ENCODE data around the gene DDX17. TPM values are rescaled to one million over a fixed set of nuclear protein-coding genes. Genes with fewer than 3 reads are reported as not detected.

Gene DDX17
- total RNA-seq, 2 donors from 2014 or later: 663 to 682 TPM

DNA sequence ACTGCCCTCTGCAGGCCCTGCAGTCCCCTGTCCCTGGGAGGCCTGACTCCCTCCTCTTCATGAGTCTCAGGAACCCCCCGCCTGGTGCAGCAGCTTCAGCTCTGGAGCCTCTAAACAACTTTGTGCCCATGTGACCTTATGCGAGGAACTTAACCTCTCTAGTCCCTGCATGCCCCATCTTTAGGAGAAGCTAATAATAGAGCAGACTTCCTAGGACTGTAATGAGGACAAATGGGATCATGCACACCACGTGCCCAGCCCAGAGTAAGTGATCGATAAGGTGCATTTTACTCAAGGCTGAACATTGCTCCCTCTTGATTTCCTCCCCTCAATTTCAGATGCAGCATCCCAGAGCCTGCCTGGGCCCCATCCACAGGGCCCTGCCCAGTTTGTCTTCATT, 70.1 kb downstream of the DDX17 start:
- H3K9me3 ChIP-seq: no peaks in the 10 kb centered on the region
- H3K27ac ChIP-seq: no peak overlapping the region
- ATAC-seq (ENCODE audit: insufficient number of reproducible peaks, low FRiP score, low read depth): no peak
- H3K36me3 ChIP-seq: no peaks in the 10 kb centered on the region
- no peak for DNase-seq (ENCODE audit: low spot score)
- H3K4me3 ChIP-seq: no peak overlapping the region
- no peaks in the 10 kb centered on the region for H3K4me1 ChIP-seq (ENCODE audit: control insufficient read depth in 1 of 2, low read depth in 2 of 2)
- no peaks in the 10 kb centered on the region for H3K27me3 ChIP-seq (replicated peaks; ENCODE audit: insufficient read depth)
- no peak for TF ChIP-seq CTCF (IDR thresholded peaks at IDR 0.05)

GRCh38 chr22:38435010-38435409, 71.1 kb downstream of the DDX17 start:
- H3K9me3 ChIP-seq: no peaks in the 10 kb centered on the region
- no peak for TF ChIP-seq CTCF (IDR thresholded peaks at IDR 0.05)
- H3K27ac ChIP-seq: no peak overlapping the region
- H3K4me1 ChIP-seq (ENCODE audit: control insufficient read depth in 1 of 2, low read depth in 2 of 2): no peaks in the 10 kb centered on the region
- H3K27me3 ChIP-seq (replicated peaks; ENCODE audit: insufficient read depth): no peaks in the 10 kb centered on the region
- no peak for DNase-seq (ENCODE audit: low spot score)
- no peak overlapping the region for H3K4me3 ChIP-seq
- no peaks in the 10 kb centered on the region for H3K36me3 ChIP-seq
- no peak for ATAC-seq (ENCODE audit: insufficient number of reproducible peaks, low FRiP score, low read depth)

- Histone ChIP-seq H3K4me3 (no peak overlapping the region), H3K27me3 (replicated peaks; ENCODE audit: insufficient read depth) (no peaks in the 10 kb centered on the region), H3K9me3 (no peaks in the 10 kb centered on the region), H3K27ac (no peak overlapping the region), H3K4me1 (ENCODE audit: control insufficient read depth in 1 of 2, low read depth in 2 of 2) (no peaks in the 10 kb centered on the region), H3K36me3 (no peaks in the 10 kb centered on the region)
- no peak for TF ChIP-seq CTCF (IDR thresholded peaks at IDR 0.05)
- ATAC-seq (ENCODE audit: insufficient number of reproducible peaks, low FRiP score, low read depth) (no peak), DNase-seq (ENCODE audit: low spot score) (no peak)
Measured at GRCh38 chr22:38433871-38434270, 72.2 kb downstream of the DDX17 start.

Other genes starting within 250 kb of the DDX17 start
- 100 to 1,000 TPM; 134 to 254 TPM for gene TMEM184B, start 233.3 kb downstream of the DDX17 start, total RNA-seq
- 100 to 1,000 TPM in 1 of 2 donors, 10 to 100 TPM in 1; 98.1 to 140 TPM for gene CSNK1E, start 188.9 kb downstream of the DDX17 start, total RNA-seq
- not detected for gene KCNJ4, start 51.1 kb downstream of the DDX17 start, total RNA-seq
- 10 to 100 TPM; 16.8 to 52.9 TPM for gene KDELR3, start 38.2 kb downstream of the DDX17 start, total RNA-seq
- gene DMC1, start 63.9 kb upstream of the DDX17 start, total RNA-seq: 1 to 10 TPM in 1 of 2 donors, not detected in 1; 3.1 TPM
- gene FAM227A, start 150.1 kb upstream of the DDX17 start, total RNA-seq: 1 to 10 TPM in 1 of 2 donors, under 1 TPM in 1; 0.71 to 1.9 TPM
- gene CBY1, start 150.3 kb upstream of the DDX17 start, total RNA-seq: 10 to 100 TPM; 13.8 TPM
- gene TOMM22, start 175.6 kb upstream of the DDX17 start, total RNA-seq: 10 to 100 TPM; 16.1 to 35.8 TPM
- 10 to 100 TPM; 45.6 to 83.9 TPM for gene JOSD1, start 194.6 kb upstream of the DDX17 start, total RNA-seq
- gene GTPBP1, start 199.6 kb upstream of the DDX17 start, total RNA-seq: 10 to 100 TPM; 42.9 to 73.5 TPM
- gene SUN2, start 249.7 kb upstream of the DDX17 start, total RNA-seq: 1,000 to 10,000 TPM; 1,125 to 1,215 TPM

Data from thoracic aorta (tissue), 2 donors.